Muscle layer of duodenum (tissue), 2 donors: ENCODE results near the gene PRMT7.

Experiments used
- H3K27ac ChIP-seq: one replicate; pipeline ENCODE4 v1.7.0; 2013; ENCODE audit warnings: mild to moderate bottlenecking, low read length
- H3K27me3 ChIP-seq: one replicate; pipeline ENCODE4 v1.7.0; 2013; ENCODE audit warnings: low read depth, mild to moderate bottlenecking, control low read depth, low read length
- H3K36me3 ChIP-seq, 2 donors: one replicate each; pipeline ENCODE4 v1.7.0; 2013; ENCODE audit warnings: low read length in 2 of 2, control low read depth in 1 of 2, mild to moderate bottlenecking in 1 of 2; ENCODE audit not compliant: insufficient read depth in 2 of 2, control insufficient read depth in 1 of 2
- H3K4me1 ChIP-seq, 2 donors: one replicate each; pipeline ENCODE4 v1.7.0; 2013; ENCODE audit warnings: low read length in 2 of 2, mild to moderate bottlenecking in 2 of 2, control low read depth in 1 of 2, moderate library complexity in 1 of 2; ENCODE audit not compliant: insufficient read depth in 2 of 2, control insufficient read depth in 1 of 2
- H3K4me3 ChIP-seq, 2 donors: one replicate each; pipeline ENCODE4 v1.7.0; 2013; ENCODE audit warnings: low read length in 2 of 2, low read depth in 1 of 2, mild to moderate bottlenecking in 1 of 2
- H3K9me3 ChIP-seq, 2 donors: one replicate each; pipeline ENCODE4 v1.7.0; 2013; ENCODE audit warnings: low read length in 2 of 2, control low read depth in 1 of 2, mild to moderate bottlenecking in 1 of 2; ENCODE audit not compliant: control insufficient read depth in 1 of 2
- donor health status: healthy.

Gene PRMT7

GRCh38 chr16:68342620-68343019 lies 31.8 kb downstream of the PRMT7 start:
- Histone ChIP-seq H3K4me1 (no peaks in the 10 kb centered on the region), H3K9me3 (no peaks in the 10 kb centered on the region), H3K27me3 (no peaks in the 10 kb centered on the region), H3K36me3 (peaks cover 75 to 83% of the 10 kb centered on the region in 2 donors), H3K4me3 (no peak overlapping the region), H3K27ac (no peak overlapping the region)

GRCh38 chr16:68343137-68343536 lies 32.3 kb downstream of the PRMT7 start:
- Histone ChIP-seq H3K27ac (no peak overlapping the region), H3K9me3 (no peaks in the 10 kb centered on the region), H3K36me3 (peaks cover 74 to 83% of the 10 kb centered on the region in 2 donors), H3K4me3 (no peak overlapping the region), H3K4me1 (no peaks in the 10 kb centered on the region), H3K27me3 (no peaks in the 10 kb centered on the region)

DNA sequence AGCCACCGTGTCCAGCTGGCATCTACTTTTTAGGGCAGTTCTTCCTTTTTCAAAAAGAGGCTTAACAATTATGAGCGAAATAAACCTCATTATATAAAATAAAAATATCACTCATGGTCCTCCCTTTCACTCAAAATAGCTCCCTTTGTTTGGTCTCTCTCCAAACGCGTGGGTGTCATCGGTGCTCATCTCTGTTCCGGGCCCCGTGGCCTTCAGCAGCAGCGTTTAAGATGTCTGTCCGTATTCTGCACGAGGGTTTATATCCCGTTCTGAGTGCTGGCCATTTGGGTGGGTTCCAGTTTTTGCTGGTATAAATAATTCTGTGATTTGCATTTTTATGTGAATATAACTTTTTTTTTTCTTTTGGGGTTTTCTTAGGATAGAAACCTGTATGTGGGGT lies 33.4 kb downstream of the PRMT7 start:
- no peak overlapping the region for H3K4me3 ChIP-seq
- peaks cover 69 to 83% of the 10 kb centered on the region in 2 donors for H3K36me3 ChIP-seq
- no peaks in the 10 kb centered on the region for H3K27me3 ChIP-seq
- H3K4me1 ChIP-seq: no peaks in the 10 kb centered on the region
- no peak overlapping the region for H3K27ac ChIP-seq
- H3K9me3 ChIP-seq: no peaks in the 10 kb centered on the region

GRCh38 chr16:68345351-68345810 lies 34.6 kb downstream of the PRMT7 start:
- Histone ChIP-seq H3K36me3 (peaks cover 66 to 81% of the 10 kb centered on the region in 2 donors), H3K27ac (no peak overlapping the region)

GRCh38 chr16:68345958-68346635 lies 35.3 kb downstream of the PRMT7 start:
- H3K36me3 ChIP-seq: peaks cover 59 to 74% of the 10 kb centered on the region in 2 donors
- no peaks in the 10 kb centered on the region for H3K27me3 ChIP-seq
- H3K4me1 ChIP-seq: no peaks in the 10 kb centered on the region
- no peak overlapping the region for H3K4me3 ChIP-seq
- no peak overlapping the region for H3K27ac ChIP-seq
- no peaks in the 10 kb centered on the region for H3K9me3 ChIP-seq

More at GRCh38 chr16:68345351-68345810, 34.6 kb downstream of the PRMT7 start:
- Histone ChIP-seq H3K4me3 (no peak overlapping the region), H3K27me3 (no peaks in the 10 kb centered on the region), H3K9me3 (no peaks in the 10 kb centered on the region), H3K4me1 (no peaks in the 10 kb centered on the region)

- no peaks in the 10 kb centered on the region for H3K9me3 ChIP-seq
- no peak overlapping the region for H3K27ac ChIP-seq
- no peaks in the 10 kb centered on the region for H3K27me3 ChIP-seq
- no peak overlapping the region for H3K4me3 ChIP-seq
- peaks cover 58 to 74% of the 10 kb centered on the region in 2 donors for H3K36me3 ChIP-seq
- H3K4me1 ChIP-seq: no peaks in the 10 kb centered on the region
Measured at GRCh38 chr16:68346892-68347480, 36.2 kb downstream of the PRMT7 start.

GRCh38 chr16:68347605-68348004 lies 36.8 kb downstream of the PRMT7 start:
- no peak overlapping the region for H3K27ac ChIP-seq
- no peaks in the 10 kb centered on the region for H3K4me1 ChIP-seq
- no peaks in the 10 kb centered on the region for H3K9me3 ChIP-seq

DNA sequence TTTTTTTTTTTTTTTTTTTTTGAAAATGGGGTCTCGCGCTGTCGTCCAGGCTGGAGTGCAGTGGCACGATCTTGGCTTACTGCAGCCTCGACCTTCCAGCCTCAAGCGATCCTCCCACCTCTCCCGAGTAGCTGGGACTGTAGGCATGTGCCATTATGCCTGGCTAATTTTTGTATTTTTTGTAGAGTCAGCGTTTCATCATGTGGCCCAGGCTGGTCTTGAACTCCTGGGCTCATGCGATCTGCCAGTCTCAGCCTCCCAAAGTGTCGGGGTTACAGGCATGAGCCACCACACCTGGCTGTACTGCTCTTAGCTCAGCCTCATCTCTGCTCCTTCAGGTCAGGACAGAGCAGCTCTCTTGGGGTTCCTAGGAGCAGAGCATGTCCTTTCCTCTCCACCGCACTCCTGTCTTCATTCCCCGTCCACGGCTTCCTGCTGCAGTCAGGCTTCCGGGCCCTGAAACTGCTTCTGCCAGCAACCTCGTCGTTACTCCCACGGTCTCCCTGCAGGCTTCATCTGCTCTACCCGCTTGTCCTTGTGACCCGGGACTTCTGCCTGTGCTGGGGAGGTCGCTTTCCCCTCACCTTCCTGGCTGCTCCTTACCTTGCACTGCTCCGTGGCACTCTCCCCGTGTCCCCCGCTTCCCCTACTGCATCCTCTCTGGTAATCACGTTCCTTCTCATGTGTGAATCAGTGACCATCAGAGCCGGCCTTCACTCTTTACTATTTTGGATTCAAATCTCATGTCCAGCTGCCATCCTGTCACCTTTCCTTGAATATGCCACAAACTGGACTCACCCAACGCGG lies 38.0 kb downstream of the PRMT7 start:
- no peaks in the 10 kb centered on the region for H3K9me3 ChIP-seq
- H3K27me3 ChIP-seq: no peaks in the 10 kb centered on the region
- peaks cover 59 to 78% of the 10 kb centered on the region in 2 donors for H3K36me3 ChIP-seq

More at GRCh38 chr16:68347605-68348004, 36.8 kb downstream of the PRMT7 start:
- Histone ChIP-seq H3K36me3 (peaks cover 54 to 74% of the 10 kb centered on the region in 2 donors), H3K4me3 (no peak overlapping the region), H3K27me3 (no peaks in the 10 kb centered on the region)

GRCh38 chr16:68349838-68350410 lies 39.1 kb downstream of the PRMT7 start:
- no peaks in the 10 kb centered on the region for H3K9me3 ChIP-seq
- H3K4me1 ChIP-seq: no peaks in the 10 kb centered on the region
- no peaks in the 10 kb centered on the region for H3K27me3 ChIP-seq
- peaks cover 62 to 89% of the 10 kb centered on the region in 2 donors for H3K36me3 ChIP-seq
- H3K27ac ChIP-seq: no peak overlapping the region
- no peak overlapping the region for H3K4me3 ChIP-seq

More for the DNA sequence above, 38.0 kb downstream of the PRMT7 start:
- H3K4me3 ChIP-seq: no peak overlapping the region
- H3K27ac ChIP-seq: no peak overlapping the region
- no peaks in the 10 kb centered on the region for H3K4me1 ChIP-seq

- no peaks in the 10 kb centered on the region for H3K27me3 ChIP-seq
- no peak overlapping the region for H3K27ac ChIP-seq
- no peak overlapping the region for H3K4me3 ChIP-seq
- H3K36me3 ChIP-seq: peaks cover 53 to 89% of the 10 kb centered on the region in 2 donors
- no peaks in the 10 kb centered on the region for H3K9me3 ChIP-seq
- H3K4me1 ChIP-seq: no peaks in the 10 kb centered on the region
Measured at GRCh38 chr16:68350813-68351350, 40.1 kb downstream of the PRMT7 start.

DNA sequence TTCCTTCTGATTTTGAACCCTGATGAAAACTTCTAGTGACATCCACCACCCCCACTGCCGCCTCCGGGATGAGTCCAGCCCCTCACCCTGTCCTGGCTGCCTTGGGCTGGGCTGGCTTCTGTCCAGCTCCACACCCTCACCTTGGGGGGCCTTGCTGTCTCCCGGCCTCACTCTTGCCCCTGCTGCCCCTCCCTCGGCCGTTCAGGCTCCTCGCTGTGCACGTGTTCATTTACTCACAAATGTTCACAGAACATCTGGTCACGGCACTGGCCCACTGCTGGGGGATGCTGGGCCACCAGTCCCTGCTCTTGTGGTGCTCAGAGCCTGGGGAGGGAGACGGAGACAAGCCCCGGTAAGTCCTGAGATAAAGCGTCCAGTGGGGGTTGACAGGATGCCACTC lies 40.6 kb downstream of the PRMT7 start:
- H3K27ac ChIP-seq: no peak overlapping the region
- no peak overlapping the region for H3K4me3 ChIP-seq
- peaks cover 0 to 5% of the 10 kb centered on the region in 2 donors for H3K4me1 ChIP-seq
- no peaks in the 10 kb centered on the region for H3K9me3 ChIP-seq
- H3K36me3 ChIP-seq: peaks cover 47 to 89% of the 10 kb centered on the region in 2 donors
- H3K27me3 ChIP-seq: no peaks in the 10 kb centered on the region
